CD4-positive, alpha-beta T cell treated with Interleukin-2 at 100 ng/mL for 4 hours (primary cell): ENCODE data around the gene RER1.

Experiments used
- DNase-seq: peaks from one replicate; pipeline ENCODE4 v3.0.0-alpha.2; 2020; ENCODE audit warnings: low spot score

Gene RER1

DNA sequence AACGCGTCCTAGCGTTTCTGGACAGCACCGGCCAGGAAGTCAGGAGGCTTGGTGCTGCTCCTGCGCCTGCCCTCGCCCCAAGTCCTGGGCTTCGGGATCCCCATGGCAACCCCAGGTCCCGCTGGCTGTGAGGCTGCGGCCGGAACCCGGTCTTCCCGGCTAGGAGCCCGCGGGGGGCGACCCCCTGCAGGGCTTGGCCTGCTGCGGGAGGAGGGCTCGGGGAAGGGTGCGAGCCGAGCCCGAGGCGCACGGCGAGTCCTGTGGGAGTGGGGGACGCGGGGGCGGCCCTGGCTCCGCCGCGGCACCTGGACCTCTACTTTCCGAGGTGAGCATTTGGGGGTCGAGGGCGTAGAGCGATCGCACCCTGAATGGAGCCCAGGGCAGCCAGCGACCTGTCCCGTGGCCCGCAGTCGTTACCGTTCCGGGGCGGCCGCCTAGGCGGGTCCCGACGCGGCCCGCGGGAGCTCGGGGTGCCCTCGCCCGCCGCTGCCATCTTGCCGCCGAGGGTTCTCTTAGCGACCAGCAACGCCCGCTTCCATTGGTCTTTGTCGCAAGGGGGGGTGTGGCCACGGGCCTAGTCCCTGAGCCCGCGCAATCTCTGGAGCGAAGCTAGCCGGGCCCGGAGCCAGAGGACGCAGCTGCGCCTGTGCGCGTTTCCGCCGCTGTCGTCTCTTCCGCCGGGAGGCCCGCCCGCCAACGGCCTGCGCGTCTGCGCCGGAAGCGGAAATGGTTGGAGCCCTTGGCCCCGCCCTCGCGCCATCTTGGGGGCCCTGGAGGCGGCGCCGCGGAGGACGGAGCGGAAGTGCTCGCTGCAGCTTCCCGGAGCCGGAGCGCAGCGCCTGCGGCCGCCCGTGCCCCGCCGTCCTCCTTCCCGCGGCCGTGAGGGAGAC, at the start of gene RER1, which contains the start of gene MORN1:
Gene RER1 (plus strand): TSS at position 801 of the 890 bp plus-strand sequence. CDS start 3,950 bp downstream, outside the sequence.
Gene MORN1 (minus strand): TSS at position 514 of the 890 bp plus-strand sequence. CDS start 21 bp downstream, at position 493.
- peak; percentile 99 for DNase-seq

DNA sequence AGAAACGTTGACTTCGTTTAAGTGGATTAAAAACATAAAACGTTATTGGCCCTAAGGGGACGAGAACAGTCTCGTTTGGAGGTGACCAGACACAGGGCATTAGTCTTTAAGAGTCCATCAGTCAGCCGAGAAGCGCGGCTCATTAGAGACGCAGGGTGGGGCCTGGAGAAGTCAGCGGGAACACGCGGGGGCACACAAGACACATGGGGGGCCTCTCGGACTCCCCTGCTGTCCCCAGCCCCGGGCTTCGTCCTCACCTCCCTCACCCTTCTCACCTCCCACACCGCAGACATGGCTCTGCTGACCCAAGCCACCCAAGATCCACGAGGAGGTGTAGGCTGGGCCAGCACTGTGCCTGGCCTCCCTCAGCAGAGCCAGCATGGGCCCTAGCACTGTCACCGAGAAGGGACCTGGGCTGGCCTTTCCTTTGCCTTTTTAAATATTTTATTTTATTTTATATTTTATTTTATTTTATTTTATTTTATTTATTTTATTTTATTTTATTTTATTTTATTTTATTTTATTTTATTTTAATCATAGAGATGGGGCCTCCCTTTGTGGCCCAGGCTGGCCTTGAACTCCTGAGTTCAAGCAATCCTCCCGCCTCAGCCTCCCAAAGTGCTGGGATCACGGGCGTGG, 49.1 kb upstream of the RER1 start:
- DNase-seq = no peak

DNA sequence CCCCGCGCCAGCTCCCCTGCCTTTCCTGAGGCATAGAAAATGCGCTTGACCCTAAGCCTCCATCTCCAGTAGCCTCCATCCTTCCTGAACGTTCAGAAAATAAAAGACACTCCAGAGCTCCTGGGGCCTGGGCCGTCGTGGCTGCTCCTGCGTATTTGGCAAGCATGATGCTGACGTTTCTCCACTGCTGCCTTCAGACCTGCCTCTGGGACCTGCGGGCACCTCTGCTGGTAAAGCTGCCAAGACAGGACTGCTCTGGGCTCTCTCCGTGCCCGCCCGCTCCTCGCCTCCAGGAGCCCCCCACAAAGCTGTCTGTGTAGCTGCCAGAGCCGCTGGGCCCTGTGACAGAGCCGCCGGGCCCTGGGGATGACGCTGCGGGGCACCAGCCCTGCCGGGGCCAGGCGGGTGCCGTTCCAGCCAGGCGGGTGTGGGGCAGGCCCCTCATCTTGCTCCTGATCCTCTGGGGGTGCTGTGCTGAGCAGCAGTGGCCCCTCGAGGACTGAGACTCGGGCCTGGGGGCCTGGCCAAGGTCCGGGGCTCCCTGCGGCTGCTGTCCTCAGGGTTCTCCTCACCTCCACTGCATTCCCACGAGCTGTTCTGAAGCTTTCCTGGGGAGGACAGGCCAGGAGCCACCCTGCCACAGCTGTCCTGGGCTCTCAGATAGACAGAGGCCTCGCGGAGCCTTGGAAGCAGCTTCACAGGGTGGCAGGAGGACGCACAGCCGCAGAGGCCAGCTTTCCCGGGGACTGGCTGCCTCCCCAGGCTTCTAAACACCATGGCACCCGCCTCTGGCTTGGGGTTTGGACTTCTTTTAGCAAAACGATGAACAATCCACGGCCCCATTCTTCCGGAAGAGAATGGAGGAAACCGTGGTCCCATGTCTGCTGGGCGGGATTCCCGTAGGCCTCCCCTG, 48.4 kb upstream of the RER1 start:
- DNase-seq = no peak

GRCh38 chr1:2344121-2344681, 47.4 kb upstream of the RER1 start:
- DNase-seq = no peak

- DNase-seq = no peak
Observed at GRCh38 chr1:2344744-2345296, 46.8 kb upstream of the RER1 start.

DNA sequence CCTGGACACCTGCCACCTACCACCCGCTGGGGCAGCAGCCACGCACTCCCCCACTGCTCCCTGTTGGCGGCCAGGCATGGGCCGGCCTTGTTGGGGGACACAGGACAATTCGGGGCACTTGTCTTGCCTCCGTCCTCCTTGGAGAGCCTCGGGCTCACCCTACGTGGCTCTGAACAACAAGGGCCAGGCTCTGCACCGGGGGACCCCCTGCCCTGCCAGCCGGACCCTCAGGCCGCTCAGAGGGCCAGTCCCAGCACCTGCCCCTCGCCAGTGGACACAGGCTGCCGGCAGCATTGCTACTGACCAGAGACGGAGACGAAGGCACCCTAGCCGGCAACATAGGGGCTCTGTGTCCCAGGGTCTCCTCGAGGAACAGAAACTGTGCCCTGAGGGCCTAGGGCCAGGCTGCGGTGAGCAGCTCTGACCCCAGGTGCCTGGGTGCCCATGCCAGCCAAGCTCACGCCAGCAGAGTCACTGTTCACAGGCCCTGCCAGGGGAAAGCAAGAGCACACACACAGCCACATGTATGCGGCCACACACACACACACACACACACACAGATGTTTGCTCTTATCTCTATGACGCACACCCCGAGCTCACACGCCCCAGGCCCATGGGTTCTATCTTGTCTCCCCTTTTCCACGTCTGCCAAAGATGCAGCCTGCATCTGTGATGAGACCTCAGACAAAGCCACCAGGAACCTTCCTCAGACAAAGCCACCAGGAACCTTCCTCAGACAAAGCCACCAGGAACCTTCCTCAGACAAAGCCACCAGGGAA, 46.2 kb upstream of the RER1 start:
- no peak for DNase-seq

DNA sequence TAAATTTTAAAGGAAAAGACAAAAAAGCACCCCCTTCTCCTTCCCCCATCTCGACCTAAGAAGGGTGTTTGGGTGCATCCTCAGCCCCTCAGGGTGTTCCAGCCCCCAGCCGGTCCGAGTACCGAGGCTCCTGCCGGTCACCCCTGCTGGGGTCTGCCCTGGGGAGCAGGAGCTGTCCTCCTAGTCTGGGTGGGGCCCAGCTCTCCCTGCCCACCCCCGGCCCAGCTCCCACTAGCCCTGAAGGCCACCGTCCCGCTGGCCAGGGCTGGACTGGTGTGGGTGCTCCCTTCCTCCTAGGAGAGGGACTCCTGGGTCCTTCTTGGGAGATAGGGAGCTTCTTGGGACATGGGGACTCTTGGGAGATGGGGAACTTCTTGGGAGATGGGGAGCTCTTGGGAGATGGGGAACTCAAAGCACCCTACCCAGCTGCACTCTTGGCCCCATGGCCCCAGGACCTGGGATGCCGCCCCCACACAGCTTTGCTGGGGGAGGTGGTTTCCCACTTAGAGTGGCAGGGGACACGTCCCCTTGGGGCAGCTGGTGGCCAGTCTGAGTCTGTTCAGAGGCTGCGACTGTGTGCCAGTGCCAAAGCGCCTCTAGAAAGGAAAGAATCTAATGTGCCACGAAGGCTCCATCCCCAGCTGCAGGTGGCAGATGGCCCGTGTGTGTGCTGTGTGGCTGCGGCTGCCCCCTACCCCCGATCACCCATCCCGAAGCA, 44.8 kb upstream of the RER1 start:
- no peak for DNase-seq

DNA sequence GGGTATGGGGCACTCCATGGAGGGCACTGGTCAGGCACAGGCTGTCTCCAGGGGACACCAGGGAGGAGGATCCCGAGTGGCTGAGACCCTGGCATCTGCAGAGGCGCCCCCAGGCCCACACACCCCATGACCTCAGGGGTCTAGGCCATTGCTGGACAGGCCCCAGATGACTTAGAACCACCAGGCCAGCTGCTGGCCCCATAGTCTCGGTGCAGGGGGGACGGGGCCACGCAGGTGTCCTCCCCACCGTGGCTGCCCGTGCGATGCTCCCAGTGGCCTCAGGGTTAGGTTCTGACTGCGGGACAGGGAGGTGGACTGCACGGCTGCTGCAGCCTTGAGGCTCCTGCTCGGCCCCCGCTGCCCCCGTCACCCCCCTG, 44.2 kb upstream of the RER1 start:
- no peak for DNase-seq

DNA sequence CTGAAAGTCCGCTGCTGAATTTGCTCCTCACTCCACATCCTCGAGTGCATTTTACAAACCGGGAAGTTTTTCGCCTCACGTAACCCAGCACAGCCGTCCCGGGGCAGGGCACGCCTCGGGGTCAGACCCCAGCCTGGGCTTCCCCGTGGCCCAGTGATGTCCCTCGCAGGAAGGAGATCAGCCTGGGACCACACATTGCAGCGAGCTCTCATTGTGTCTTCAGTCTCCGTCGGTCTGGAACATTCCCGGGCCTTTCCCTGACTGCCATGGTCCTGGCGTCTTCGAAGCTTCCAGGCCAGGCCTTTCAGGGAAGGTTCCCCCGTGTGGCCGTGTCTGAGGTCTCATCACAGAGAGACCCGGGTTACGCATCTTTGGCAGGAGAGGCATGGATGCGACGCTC, 43.7 kb upstream of the RER1 start:
- no peak for DNase-seq

DNA sequence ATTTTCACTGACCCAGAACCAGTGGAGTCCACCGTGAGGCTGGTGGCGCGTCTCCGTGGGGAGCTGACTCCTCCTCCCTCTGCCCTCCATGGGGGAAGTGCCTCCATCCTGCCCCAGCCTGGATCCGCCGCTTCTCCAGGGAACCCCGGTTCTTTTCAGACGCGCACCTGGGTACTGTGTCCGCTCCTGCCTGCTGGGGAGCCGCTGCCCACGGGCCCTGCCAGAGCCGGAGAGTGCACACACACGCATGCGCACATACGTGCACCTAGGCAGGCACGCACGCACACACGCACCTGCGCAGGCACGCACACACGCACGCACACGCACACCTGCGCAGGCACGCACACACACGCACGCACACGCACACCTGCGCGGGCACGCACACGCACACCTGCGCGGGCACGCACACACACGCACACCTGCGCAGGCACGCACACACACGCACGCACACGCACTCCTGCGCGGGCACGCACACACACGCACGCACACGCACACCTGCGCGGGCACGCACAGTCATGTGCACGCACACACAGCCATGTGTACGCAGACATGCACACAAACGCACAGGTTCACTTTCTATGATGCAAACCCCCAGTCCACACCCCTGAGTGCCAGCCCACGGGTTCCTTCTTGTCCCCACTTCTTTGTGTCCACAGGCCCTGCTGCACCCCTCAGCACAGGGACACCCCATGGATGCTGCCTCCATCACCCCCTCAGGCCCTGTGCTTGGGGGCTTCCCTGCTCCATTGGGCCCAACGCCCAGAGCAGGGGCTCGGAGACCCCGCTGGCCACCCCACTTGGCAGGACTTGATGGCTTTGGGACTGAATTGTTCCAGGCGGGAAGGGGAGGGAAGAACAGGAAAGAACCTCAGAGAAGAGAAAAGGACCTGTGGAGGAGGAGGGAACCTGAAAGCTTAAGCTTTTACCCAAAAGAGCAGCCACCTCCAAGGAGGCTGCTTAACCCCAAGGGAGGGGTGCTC, 43.0 kb upstream of the RER1 start:
- no peak for DNase-seq

DNA sequence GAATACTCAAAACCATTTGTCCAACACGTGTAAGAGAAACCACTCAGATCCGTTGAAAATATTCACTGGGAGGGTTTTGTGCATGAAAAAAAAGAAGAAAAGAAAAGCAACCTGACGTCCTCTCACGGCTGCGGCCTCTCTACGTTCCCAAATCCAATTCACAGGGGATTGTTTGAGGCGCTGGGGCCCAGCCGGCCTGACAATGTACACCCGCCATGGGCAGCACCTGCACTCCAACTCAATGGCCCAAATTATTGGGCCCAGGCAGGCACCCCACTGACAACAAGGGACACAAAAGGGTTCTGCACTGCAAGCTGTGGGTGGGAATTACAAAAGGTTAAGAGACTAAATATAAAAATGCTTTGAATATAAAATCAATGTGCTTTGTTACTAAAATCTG, 41.8 kb upstream of the RER1 start:
- DNase-seq = no peak

DNA sequence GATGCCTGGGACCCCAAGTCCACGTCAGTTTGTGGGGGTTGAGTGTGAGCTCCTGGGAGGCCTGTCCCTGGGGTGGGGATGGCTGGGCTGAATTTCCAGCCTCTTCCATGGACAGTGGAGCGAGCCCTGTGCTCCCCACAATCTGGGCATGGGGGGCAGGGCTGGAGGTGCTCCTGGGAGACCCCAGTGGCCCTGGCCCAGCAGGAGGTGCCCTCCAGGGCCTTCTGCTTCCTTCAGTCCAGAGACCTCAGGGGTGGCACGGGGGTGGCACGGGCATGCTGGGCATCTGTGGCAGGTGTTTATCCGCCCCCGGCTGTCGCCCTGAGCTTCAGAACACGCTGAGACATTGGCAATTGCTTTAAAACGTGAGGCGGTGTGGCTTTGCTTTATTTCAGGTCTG, 41.1 kb upstream of the RER1 start:
- no peak for DNase-seq

GRCh38 chr1:2350911-2351655, 40.6 kb upstream of the RER1 start:
- no peak for DNase-seq

GRCh38 chr1:2351723-2352122, 39.9 kb upstream of the RER1 start:
- DNase-seq = no peak

- DNase-seq = no peak
Observed at GRCh38 chr1:2352341-2352896, 39.2 kb upstream of the RER1 start.

DNA sequence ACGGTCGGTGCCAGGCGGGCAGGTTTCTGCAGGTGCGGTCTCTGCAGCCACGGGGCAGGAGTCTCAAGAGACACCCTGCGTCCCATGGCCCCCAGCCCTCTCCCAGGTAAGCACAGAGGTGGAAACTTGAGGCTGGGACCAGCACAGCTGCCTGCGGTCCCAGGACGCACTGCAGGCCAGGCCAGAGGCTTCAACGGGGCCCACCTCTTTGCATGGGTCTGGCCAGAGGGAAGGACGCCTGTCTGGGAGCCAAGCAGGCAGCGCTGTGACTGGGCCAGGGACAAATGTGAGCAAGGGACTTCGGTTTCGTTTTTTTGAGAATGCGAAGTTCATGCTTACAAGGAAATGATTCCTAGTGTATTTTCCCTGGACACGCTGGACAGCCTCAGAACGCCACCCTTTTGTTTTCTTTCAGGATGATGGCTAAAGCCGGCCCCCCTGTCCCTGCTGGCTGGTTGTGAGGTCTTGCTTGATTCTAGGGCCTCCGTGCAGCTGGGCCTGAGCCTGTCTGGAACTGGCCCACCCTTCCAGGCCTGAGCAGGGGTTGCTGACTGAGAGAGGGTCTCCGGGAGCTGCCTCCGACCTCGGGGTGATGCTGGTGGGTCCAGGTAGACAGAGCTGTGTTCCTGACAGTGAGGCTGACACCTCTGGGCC, 38.6 kb upstream of the RER1 start:
- no peak for DNase-seq
